ENCODE results near the gene DEFB132. TPM values are rescaled to one million over a fixed set of nuclear protein-coding genes. Genes with fewer than 3 reads are reported as not detected.

Gene DEFB132
- total and polyA plus RNA-seq, 2 donors (not counting 3 experiments of a cell fraction or from before 2014, with no cell fraction given), result not detected

GRCh38 chr20:242905-243304 lies 14.6 kb upstream of the DEFB132 start:
- H2AFZ ChIP-seq (ENCODE audit: low read depth, low read length), result no peak overlapping the region
- no peak overlapping the region for H3K4me3 ChIP-seq (replicated peaks in 1 of 3; ENCODE audit: insufficient read depth in 1 of 3, low read depth in 1 of 3, low read length in 3 of 3)
- H3K79me2 ChIP-seq (ENCODE audit: control insufficient read depth, insufficient read depth, low read length), result no peaks in the 10 kb centered on the region
- no peak for DNase-seq (ENCODE audit: low read depth, low spot score)
- no peaks in the 10 kb centered on the region for H3K9me3 ChIP-seq (replicated peaks; ENCODE audit: control insufficient read depth, insufficient read depth, low read length)
- ChIA-PET POLR2A (no interaction called here), CTCF (no interaction called here)
- TF ChIP-seq POLR2A (IDR thresholded peaks at IDR 0.05; ENCODE audit: low read depth, low read length) (no peak), GATA2 (IDR thresholded peaks at IDR 0.05; ENCODE audit: insufficient read depth, insufficient read length, low read depth, low read length) (no peak), MYC (IDR thresholded peaks at IDR 0.05; ENCODE audit: low read depth, low read length) (no peak), EZH2 (IDR thresholded peaks at IDR 0.05; ENCODE audit: borderline replicate concordance, low read depth, low read length, severe bottlenecking) (no peak), MAX (IDR thresholded peaks at IDR 0.05; ENCODE audit: insufficient read depth, insufficient read length) (no peak), POLR2AphosphoS5 (IDR thresholded peaks at IDR 0.05; ENCODE audit: insufficient read depth, low read depth, low read length) (no peak), JUN (IDR thresholded peaks at IDR 0.05; ENCODE audit: borderline replicate concordance, insufficient read depth, insufficient read length, low read depth) (no peak), FOS (IDR thresholded peaks at IDR 0.05; ENCODE audit: borderline replicate concordance, insufficient read depth, low read length) (no peak)
- TF ChIP-seq, protein P1, sequence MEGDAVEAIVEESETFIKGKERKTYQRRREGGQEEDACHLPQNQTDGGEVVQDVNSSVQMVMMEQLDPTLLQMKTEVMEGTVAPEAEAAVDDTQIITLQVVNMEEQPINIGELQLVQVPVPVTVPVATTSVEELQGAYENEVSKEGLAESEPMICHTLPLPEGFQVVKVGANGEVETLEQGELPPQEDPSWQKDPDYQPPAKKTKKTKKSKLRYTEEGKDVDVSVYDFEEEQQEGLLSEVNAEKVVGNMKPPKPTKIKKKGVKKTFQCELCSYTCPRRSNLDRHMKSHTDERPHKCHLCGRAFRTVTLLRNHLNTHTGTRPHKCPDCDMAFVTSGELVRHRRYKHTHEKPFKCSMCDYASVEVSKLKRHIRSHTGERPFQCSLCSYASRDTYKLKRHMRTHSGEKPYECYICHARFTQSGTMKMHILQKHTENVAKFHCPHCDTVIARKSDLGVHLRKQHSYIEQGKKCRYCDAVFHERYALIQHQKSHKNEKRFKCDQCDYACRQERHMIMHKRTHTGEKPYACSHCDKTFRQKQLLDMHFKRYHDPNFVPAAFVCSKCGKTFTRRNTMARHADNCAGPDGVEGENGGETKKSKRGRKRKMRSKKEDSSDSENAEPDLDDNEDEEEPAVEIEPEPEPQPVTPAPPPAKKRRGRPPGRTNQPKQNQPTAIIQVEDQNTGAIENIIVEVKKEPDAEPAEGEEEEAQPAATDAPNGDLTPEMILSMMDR (IDR thresholded peaks at IDR 0.05; ENCODE audit: extremely low read depth in 1 of 2, insufficient read depth in 1 of 2, low read depth in 1 of 2, low read length in 2 of 2), result no peak
- dilution Hi-C loops (cut with MboI; ENCODE audit: extremely low pct_ligation_motif_present, low sequenced_read_pairs), result no loop called here
- no peaks in the 10 kb centered on the region for H3K36me3 ChIP-seq (ENCODE audit: control insufficient read depth in 2 of 2, extremely low read depth in 1 of 2, insufficient read depth in 2 of 2, low read length in 2 of 2)
- H3K9ac ChIP-seq (replicated peaks; ENCODE audit: extremely low read depth, insufficient read depth, low read length), result no peak overlapping the region
- H3K4me2 ChIP-seq (ENCODE audit: insufficient read depth, low read length), result no peak overlapping the region
- FAIRE-seq, result no peak
- no peak overlapping the region for H3K27ac ChIP-seq (ENCODE audit: insufficient read depth, low read depth, low read length)
- peaks cover 4 to 17% of the 10 kb centered on the region in 2 experiments for H3K27me3 ChIP-seq (ENCODE audit: control insufficient read depth in 2 of 2, insufficient read depth in 2 of 2, low read length in 2 of 2)
- intact Hi-C loops (cut with micrococcal nuclease), result no loop called here
- BruUV-seq (replicated peaks), result no TSS peak
- peaks cover 3% of the 10 kb centered on the region for H3K9me1 ChIP-seq (replicated peaks; ENCODE audit: control insufficient read depth, extremely low read depth, insufficient read depth, low read length)
- no peaks in the 10 kb centered on the region for H3K4me1 ChIP-seq (ENCODE audit: control insufficient read depth, extremely low read depth, insufficient read depth, low read length)
- no peaks in the 10 kb centered on the region for H4K20me1 ChIP-seq (replicated peaks; ENCODE audit: control insufficient read depth, extremely low read depth, insufficient read depth, low read length)

Data from endothelial cell of umbilical vein (primary cell).